ACHN (cell line): ENCODE results near the gene SPINDOC.
"Not testable (repeated sequence)": the region's sequence is repeated elsewhere in the genome, so short reads cannot be mapped to it uniquely, and the experiment has no call there.

Experiments
- DNase-seq: peaks from one replicate; pipeline ENCODE4 v3.0.0-alpha.2; 2015
- in situ Hi-C: cut with HindIII; loops from 2 replicates; pipeline ENCODE4 v1.10.0; 2017; ENCODE audit warnings: low sequenced_read_pairs, low pct_ligation_motif_present, low pct_unique_long_range_greater_than_20kb

The SPINDOC gene, protein sequence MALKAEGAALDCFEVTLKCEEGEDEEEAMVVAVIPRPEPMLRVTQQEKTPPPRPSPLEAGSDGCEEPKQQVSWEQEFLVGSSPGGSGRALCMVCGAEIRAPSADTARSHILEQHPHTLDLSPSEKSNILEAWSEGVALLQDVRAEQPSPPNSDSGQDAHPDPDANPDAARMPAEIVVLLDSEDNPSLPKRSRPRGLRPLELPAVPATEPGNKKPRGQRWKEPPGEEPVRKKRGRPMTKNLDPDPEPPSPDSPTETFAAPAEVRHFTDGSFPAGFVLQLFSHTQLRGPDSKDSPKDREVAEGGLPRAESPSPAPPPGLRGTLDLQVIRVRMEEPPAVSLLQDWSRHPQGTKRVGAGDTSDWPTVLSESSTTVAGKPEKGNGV

DNA sequence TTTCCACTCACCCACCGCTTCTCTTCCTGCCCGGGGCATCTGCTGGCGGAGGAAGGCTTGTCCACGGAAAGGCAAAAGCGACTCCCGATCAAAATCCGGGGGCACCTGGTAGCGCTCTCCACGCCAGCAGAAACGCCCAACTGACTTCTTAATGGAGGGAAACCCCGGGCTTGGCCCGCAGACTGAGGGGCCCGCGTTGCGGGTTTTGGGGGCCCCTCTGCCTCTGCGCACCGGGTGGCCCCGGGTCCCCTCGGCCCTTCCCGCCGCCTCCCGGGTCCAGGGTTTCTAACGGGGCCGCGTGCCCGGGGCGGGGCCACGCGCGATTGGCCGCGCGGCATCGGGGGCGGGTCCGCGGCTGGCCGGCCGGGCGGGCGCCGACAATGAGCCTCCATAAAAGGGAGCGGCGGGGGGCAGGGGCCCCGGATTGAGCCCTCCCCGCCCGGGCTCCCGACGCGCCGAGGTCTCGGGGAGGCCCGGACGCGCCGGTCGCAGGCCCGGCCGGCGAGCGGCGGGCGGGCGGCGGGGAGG is at the start of gene SPINDOC:
Gene SPINDOC (plus strand): TSS at position 422 of the 528 bp plus-strand sequence. CDS start 231 bp downstream, outside the sequence.
- in situ Hi-C loops: no loop called here

DNA sequence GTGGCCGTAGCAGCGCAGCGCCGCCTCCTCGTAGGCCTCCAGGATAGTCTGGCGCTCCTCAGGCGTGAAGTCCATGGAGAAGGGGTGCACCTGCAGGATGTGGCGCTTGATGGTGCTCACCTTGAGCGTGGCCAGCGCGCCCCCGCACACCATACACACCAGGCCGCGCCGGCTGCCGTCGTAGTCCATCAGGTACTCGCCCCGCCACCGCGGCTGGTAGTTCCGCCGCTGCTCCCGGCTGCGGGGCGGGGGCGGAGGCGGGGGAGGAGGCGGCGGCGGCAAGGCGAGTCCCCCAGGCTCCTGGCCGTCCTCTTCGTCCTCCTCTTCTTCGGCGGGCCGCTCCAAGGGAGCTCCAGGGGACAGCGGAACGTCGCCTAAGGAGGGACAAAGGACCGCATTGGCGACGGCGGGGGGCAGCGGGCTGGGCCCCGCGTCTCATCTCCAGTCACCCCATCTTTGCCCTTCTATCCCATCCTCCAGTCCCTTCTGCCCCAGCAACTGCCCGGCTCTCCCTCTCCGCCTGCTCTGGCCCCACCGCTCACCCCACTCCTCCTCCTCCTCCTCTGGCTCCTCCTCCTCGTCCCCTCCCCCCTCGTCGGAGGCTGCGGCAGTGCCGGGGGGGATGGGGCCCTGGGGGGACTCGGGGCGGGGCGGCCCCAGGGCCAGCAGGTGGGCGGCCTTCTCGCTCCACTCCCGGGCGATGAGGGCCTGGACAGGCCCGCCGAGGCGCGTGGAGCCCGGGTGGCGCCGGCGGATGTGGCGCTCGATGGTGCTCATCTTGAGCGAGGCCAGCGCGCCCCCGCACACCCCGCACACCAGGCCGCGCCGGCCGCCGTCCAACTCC is 49.5 kb upstream of the SPINDOC start:
- in situ Hi-C loops: no loop called here

More for the DNA sequence above, at the start of gene SPINDOC:
- DNase-seq: peak; percentile 75

DNA sequence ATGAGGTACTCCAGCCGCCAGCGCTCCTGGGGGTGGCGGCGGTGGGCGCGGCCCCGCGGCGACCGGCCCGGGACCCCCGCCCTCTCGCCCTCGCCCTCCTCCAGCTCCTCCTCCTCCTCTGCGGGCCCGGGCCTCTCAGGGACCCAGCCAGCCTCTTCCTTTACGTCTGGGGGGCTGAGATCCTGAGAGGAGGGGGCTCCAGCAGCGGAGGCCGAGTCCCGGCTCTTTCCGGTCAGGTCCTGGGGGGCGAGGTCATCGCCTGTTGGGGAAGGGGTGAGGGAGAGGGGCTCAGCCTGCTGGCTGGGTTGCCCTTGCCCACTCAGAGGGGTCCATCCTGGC is 48.9 kb upstream of the SPINDOC start:
- no peak for DNase-seq

More for the DNA sequence above, 49.5 kb upstream of the SPINDOC start:
- DNase-seq: no peak

DNA sequence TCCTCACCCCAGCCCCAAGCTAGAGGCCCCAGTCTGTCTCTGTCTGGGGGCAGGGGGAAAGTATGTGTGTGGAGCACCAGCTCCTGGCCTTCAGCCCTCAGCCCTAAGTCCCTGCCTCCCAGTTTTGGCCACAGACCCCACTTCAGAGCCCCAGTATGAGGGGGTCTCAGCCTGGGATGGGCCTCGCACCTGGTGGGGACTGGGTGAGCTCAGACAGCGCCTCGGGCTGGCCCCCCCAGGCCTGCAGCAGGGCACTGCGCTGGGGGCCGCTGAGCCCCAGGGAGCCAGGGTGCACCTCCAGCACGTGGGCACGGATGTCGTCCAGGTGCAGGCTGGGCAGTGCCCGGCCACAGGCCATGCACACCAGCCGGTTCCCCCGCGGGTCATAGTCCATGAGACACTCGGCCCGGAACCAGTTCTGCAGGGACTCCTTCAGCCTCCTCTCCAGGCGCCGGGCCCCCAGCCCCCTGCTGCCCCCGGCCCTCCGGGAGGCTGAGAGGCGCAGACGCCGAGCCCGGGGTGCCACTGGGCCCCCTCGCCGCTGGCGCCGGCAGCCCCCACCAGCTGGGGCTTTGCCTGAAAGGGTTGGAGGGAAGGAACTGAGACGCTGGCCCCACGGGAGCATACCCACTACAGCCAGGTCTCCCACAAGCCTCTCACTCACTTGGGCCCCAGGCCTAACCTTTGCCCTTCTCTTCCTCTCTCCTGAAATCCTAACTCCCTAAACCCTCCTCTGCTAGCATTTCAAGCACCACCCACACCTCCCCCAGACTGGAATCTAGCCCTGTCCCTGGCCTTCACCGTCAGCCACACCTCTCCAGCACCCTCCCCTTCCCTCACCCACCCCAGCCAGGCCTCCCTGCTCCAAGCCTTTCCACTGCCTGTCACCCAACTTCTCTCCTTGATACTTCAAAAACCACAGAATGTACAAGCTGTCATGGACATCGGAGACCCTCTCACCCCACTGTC is 48.3 kb upstream of the SPINDOC start:
- DNase-seq: no peak
- in situ Hi-C loops: no loop called here

More for the DNA sequence above, 48.9 kb upstream of the SPINDOC start:
- in situ Hi-C loops: no loop called here

DNA sequence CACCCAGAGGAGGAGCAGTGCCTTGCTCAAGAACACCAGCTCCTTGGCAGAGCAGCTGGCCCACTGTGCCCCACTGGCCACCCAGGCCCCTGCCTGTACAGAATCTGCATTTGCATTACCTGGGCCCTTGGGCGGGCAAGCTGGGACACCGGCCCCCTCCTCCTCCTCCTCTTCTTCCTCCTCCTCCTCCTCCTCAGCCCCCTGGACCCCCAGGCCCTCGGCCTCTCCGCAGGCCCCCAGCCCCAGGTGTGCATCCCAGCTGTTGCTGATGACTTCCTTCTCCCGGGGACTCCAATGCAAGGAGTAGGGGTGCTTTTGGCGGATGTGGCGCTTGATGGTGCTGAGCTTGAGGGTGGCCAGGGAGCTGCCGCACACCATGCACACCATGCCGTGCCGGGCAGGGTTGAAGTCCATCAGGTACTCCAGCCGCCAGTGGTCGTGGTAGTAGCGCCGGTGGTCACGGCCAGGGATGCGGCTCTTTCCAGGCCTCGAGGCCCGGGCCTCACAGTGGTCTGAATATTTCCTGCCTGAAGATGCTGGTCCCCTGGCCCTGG is 47.5 kb upstream of the SPINDOC start:
- in situ Hi-C loops: no loop called here
- DNase-seq: no peak

DNA sequence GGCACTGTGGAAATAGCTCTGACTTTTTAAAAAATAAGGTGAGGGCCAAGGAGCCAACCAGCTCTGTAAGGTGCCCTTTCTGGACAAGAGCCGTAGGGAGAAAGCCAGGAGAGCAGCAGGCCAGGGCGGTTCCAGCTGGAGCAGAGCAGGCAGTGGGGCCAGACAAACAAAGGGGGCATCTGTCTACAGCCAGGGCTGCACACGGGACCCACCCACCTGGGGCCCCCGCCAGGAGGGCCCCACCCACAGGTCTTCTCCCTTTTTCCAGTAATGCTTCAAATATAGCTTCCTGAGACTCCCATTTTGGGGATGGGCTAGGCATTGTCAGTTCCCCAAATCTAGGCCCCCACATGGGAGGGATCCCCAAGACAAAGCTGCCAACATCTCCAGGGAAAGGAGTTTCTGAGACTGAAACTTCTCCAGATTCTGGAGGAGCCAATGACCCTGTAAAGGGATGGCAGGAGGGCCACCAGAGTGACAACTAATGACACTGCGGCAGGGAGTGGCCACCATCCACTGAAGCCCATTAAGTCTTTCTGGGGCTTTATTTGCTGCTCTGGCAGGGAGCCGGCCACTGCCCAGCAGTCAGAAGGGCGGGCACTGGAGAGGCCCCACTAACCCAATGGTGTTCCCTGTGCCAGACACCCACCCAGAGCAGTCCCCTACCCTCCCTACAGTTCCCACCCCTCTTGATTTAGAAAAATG is 46.6 kb upstream of the SPINDOC start:
- DNase-seq: no peak
- in situ Hi-C loops: no loop called here

DNA sequence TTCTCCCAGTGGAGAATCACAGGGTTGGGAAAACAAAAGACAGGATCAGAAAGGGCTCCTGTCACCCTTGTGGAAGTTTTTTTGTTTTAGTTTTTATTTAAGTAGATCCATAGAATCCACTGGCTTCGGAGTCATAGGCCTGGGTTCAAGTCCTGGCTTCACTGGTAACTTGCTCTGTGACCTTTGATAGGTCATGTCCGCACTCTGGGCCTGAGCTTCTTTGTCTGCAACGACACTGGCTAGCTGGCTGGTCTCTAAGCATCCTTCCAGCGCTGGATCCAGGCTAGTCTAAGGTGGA is 46.0 kb upstream of the SPINDOC start:
- in situ Hi-C loops: no loop called here
- DNase-seq: no peak

DNA sequence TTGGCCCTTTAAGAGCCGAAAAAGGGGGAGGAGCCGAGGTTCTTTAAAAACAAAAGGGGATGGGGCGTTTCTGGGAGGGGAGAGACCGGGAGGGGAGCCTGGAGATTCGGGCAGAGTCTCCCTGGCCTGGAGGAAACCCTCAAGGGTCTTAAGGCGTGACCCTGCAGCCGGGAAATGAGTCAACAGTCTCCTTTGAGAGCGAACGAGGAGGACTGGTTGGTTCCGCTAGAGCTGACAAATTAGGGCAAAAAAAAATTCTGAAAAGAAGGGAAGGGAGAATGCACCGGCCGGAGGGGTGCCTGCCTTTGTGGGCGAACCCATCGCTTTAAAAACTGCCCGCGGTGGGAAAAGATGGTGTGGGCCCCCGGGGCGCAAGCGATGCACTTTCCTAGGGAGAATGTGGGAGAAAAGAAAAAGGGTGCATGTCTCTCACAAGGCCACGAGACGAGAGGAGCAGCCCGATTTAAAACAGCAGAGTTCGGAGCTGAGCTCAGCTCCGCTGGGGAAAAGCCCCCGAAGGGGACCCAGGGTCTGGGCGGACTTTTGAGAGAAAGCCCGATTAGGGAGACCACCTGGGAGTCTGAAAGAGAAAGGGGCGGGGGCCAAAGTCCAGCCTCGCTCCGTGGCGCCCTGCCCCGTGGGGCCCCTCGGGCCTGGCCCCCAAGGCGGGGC is 45.6 kb upstream of the SPINDOC start:
- DNase-seq: peak; percentile 57
- in situ Hi-C loops: no loop called here

DNA sequence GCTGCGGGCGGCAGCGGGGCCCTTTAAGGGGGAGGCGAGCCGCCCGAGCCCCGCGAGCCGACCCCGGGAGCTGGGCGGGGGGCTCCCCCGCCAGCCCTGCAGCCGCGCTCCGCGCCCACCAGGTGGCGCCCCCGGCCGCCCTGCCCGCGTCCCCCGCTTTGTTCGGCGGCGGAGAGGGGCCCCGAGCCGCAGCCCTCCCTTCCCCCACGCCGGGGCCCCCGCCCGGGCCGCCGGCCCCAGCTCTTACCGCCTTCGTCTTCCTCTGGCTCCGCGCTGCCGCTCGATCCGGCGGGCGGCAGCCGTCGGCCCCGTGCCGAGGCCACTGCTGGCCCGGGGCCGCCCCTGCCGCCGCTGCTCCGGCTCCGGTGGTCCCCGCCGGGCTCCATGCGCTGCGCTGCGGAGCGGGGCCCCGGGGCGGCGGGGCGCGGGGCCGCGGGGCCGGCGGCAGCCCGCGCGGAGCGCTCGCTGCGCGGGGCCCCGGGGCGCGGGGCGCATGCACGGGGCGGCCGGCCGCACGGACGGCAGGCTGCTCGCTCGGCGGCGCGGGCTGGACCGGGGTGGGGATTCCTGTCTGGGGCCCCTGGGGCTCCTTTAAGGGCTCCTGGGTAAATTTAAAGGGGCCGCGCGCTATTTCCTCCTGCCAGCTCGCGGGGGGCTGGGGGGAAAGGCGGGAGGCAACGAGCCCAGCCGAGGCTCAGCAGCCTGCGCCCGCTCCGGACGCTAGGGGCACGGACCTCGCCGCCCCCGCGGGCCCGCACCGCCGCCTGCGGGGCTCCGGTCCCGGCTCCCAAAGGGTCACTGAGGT is 44.8 kb upstream of the SPINDOC start, which contains the start of gene ZFTA:
Gene ZFTA (minus strand): TSS at position 539 of the 805 bp plus-strand sequence. CDS start 153 bp downstream, at position 386.
- in situ Hi-C loops: no loop called here

DNA sequence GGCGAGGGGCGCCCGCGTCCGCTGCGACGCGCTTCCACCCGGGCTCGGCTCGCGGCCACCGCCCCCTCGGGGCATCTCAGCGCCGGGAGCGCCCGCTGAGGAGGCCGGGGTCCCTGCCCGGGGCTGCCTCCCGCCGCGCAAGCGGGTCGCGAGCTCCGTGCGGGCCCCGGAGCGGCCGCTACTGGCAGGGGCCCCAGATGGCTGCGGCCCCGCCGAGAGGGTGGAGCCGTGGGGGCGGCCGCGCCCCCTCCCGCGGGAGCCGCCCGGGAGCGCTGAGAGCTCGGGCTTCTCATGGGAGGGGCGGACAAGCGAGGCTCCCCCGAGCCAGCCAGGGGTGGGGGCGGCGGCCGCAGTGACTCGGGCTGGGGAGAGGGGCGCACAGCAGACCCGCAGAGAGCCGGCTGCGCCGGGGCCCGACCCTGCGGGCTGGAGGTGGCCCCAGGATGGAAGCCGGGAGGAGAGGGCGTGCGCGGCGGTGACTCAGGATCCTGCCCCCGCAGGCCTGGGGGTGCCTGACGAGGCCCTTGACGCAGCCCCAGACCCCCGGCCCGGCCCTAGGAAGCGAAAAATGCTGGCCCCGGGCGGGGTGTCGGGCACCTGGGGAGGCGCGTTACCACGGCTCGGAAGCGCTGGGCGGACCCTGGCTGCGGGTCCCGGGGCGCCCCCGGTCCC is 44.1 kb upstream of the SPINDOC start:
- in situ Hi-C loops: no loop called here
- DNase-seq: peak; percentile 37

More for the DNA sequence above, 44.8 kb upstream of the SPINDOC start, which contains the start of gene ZFTA:
- DNase-seq: peak; percentile 50

DNA sequence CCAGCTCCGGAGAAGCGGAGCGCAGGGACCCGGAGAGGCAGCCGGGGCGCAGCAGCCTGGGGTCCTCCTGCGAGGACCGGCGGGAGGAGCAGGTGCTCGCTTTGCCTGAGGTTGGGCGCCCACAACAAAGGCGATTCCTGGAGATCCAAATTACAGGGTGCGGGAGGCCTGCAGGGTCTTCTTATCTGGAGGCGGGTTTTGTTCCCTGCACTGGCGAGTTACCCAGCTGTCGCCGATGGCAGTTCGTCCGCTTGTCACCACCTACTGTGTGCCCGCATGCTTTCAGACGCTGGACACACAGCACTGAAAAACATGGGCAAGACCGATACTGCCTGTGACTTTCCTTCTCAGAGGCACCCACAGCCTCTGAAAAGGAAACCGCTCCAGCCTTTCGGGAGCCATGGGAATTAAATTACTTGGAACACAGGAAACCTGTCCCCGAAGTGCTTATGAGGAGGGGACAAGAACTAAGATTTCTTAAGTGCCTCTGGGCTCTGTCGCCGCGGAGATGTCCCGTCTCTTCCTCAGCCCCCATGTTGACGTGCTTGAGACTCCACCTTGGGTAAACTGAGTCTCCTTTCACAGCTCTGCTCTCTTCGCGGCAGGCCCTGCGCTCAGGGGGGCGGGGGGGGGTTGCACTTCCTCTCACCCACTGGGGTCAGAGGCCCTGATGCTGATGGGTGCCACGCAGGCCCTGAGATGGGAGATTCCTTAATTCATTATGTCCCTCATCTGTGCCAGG is 43.4 kb upstream of the SPINDOC start:
- in situ Hi-C loops: no loop called here
- DNase-seq: no peak

DNA sequence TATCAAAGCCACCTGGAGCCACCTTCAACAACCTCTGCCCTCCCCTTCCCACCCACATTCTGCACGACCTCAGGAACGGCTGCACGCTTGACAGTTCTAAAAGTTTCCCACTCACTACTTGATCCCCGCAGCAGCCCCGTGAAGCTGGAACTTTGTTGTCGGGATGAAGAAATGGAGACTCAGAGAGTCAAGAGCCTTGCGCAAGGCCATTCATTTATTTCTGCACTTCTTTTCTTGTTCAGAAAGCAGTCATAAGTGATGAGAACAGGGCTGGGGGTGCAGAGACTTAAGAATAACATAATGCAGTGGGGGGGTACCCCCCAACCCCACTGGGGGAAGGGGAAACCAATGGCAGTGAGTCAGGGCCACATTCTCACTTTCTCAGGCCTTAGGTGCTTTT is 42.5 kb upstream of the SPINDOC start:
- in situ Hi-C loops: no loop called here
- no peak for DNase-seq

DNA sequence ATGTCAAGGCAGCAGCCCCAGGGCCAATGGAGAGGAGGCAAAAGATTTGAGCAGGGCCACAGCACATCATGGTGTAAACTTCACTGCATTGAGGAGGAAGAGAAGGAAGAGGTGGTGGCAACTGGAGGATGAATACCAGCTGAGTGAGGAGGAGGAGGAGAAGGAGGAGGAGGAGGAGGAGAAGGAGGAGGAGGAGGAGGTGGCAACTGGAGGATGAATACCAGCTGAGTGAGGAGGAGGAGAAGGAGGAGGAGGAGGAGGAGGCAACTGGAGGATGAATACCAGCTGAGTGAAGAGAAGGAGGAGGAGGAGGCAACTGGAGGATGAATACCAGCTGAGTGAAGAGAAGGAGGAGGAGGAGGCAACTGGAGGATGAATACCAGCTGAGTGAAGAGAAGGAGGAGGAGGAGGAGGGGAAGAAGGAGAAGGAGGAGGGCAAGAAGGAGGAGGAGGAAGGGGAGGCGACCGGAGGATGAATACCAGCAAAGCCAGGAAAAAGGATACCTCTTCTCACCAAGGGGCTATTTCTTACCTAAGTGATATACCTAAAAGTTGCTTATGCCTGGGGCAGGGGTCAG is 41.4 kb upstream of the SPINDOC start:
- in situ Hi-C loops, DNase-seq: not testable (repeated sequence)

DNA sequence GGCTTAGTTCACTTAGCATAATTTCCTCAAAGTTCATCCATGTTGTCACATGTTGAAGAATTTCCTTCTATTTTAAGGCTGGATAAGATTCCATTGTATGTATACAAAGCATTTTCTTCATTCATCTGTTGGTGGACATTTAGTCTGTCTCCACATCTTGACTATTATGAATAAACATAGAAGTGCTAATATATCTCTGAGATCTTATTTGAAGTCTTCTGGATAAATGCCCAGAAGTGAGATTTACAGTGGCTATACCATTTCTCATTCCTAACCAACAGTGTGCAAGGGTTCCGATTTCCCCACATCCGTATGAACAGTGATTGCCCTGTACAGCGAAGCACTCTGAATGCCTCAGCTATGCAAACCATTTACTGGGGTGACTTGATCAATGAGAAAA is 38.1 kb upstream of the SPINDOC start:
- DNase-seq: no peak
- in situ Hi-C loops: no loop called here

DNA sequence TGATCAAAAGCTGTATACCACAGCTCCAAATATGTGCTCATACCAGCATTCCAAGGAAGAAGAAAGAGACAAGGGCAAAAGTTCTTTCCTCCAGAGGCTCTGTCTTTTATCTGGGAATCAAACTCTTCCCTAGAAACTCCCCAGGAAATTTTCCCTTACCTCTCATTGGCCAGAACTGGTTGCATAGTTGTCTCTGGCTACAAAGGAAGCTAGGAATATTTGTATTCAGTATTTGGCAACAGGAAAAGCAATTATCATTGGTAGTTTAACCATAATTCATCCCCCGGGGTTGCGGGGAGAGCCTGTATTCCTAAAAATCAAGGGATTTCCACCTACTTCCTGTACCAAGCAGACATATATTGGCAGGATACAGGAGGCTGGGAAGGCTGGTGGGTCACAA is 34.2 kb upstream of the SPINDOC start:
- no peak for DNase-seq

More for the DNA sequence above, 34.2 kb upstream of the SPINDOC start:
- in situ Hi-C loops: no loop called here
